HEK293 (cell line): ENCODE measurements around the gene PAK1.

Experiments used
- CTCF ChIA-PET: fragments of 350-600 bp; formaldehyde crosslinking; extraction: SDS; loops from one replicate; lab custom pipeline; 2021; ENCODE audit warnings: antibody characterized with exemption; lab: Yijun Ruan, JAX
- POLR2A ChIA-PET: fragments of 300-600 bp; formaldehyde crosslinking; extraction: SDS; loops from one replicate; lab custom pipeline; 2020; ENCODE audit warnings: antibody characterized with exemption, inconsistent platforms; lab: Yijun Ruan, JAX
- H3K27ac ChIP-seq: fragments of 200-500 bp; sonication (Bioruptor generic); 2 replicates; pipeline ENCODE4 v1.5.1; 2014; ENCODE audit warnings: low read depth, low read length, control low read depth, inconsistent platforms; ENCODE audit errors: extremely low read depth
- H3K36me3 ChIP-seq, 2 experiments: fragments of 200-500 bp in 1 of 2; sonication (Bioruptor generic) in 1 of 2; 1 replicate in 1 of 2; 2 replicates in 1 of 2; pipeline ENCODE4 v1.5.1; 2014 to 2017; ENCODE audit warnings: inconsistent platforms in 2 of 2, low read length in 2 of 2; ENCODE audit not compliant: control insufficient read depth in 2 of 2, insufficient read depth in 1 of 2
- H3K4me1 ChIP-seq: fragments of 200-500 bp; sonication (Bioruptor generic); 2 replicates; pipeline ENCODE4 v1.5.1; 2014; ENCODE audit warnings: mild to moderate bottlenecking, low read length, inconsistent platforms; ENCODE audit not compliant: control insufficient read depth, insufficient read depth
- H3K4me3 ChIP-seq: 2 replicates; pipeline ENCODE4 v1.5.1; 2011; ENCODE audit warnings: low read depth, mild to moderate bottlenecking, control low read depth, low read length, moderate library complexity
- H3K9me3 ChIP-seq: fragments of 200-500 bp; sonication (Bioruptor generic); 2 replicates; pipeline ENCODE4 v1.5.1; 2014; ENCODE audit warnings: low read depth, low read length, inconsistent platforms; ENCODE audit not compliant: control insufficient read depth, insufficient read depth
- GFI1B ChIP-seq: fragments of 450-650 bp; formaldehyde crosslinking; IDR thresholded peaks from 2 replicates; pipeline ENCODE4 v1.5.1; 2016; ENCODE audit warnings: missing biosample characterization, missing genetic modification characterization
- HOXA7 ChIP-seq: sonication (generic); formaldehyde crosslinking; IDR thresholded peaks from 2 replicates; pipeline ENCODE4 v1.8.1; 2022; ENCODE audit warnings: missing genetic modification reagents, borderline replicate concordance
- KLF1 ChIP-seq: fragments of 450-650 bp; formaldehyde crosslinking; IDR thresholded peaks from 2 replicates; pipeline ENCODE4 v1.5.1; 2016; ENCODE audit warnings: missing biosample characterization, missing genetic modification characterization
- KLF8 ChIP-seq: fragments of 450-650 bp; formaldehyde crosslinking; IDR thresholded peaks from 2 replicates; pipeline ENCODE4 v1.5.1; 2016; ENCODE audit warnings: missing biosample characterization, missing genetic modification characterization
- KLF9 ChIP-seq: fragments of 450-650 bp; formaldehyde crosslinking; IDR thresholded peaks from 2 replicates; pipeline ENCODE4 v1.5.1; 2016; ENCODE audit warnings: missing biosample characterization, missing genetic modification characterization, low read depth
- MYNN ChIP-seq: fragments of 450-650 bp; formaldehyde crosslinking; IDR thresholded peaks from 2 replicates; pipeline ENCODE4 v1.5.1; 2016; ENCODE audit warnings: missing biosample characterization, missing genetic modification characterization, borderline replicate concordance
- OSR2 ChIP-seq: fragments of 450-650 bp; formaldehyde crosslinking; IDR thresholded peaks from 2 replicates; pipeline ENCODE4 v1.5.1; 2016; ENCODE audit warnings: missing biosample characterization, missing genetic modification characterization
- ZFHX2 ChIP-seq: fragments of 450-650 bp; formaldehyde crosslinking; conservative IDR thresholded peaks from 2 replicates; pipeline ENCODE4 v1.5.1; 2016; ENCODE audit warnings: missing biosample characterization, missing genetic modification characterization
- ZFP3 ChIP-seq: fragments of 450-650 bp; formaldehyde crosslinking; IDR thresholded peaks from 2 replicates; pipeline ENCODE4 v1.5.1; 2016; ENCODE audit warnings: low read depth, missing biosample characterization, missing genetic modification characterization
- ZFP37 ChIP-seq: fragments of 450-650 bp; formaldehyde crosslinking; IDR thresholded peaks from 2 replicates; pipeline ENCODE4 v1.5.1; 2016; ENCODE audit warnings: missing biosample characterization, missing genetic modification characterization
- ZNF19 ChIP-seq: fragments of 450-650 bp; formaldehyde crosslinking; IDR thresholded peaks from 2 replicates; pipeline ENCODE4; 2016; ENCODE audit warnings: missing biosample characterization, missing genetic modification characterization, low read depth
- ZNF214 ChIP-seq: fragments of 450-650 bp; formaldehyde crosslinking; IDR thresholded peaks from 2 replicates; pipeline ENCODE4 v1.5.1; 2017; ENCODE audit warnings: missing biosample characterization, mild to moderate bottlenecking, missing genetic modification characterization, borderline replicate concordance
- ZNF266 ChIP-seq: fragments of 450-650 bp; formaldehyde crosslinking; IDR thresholded peaks from 2 replicates; pipeline ENCODE4 v1.5.1; 2016; ENCODE audit warnings: missing biosample characterization, missing genetic modification characterization, low read depth
- ZNF280D ChIP-seq: fragments of 450-650 bp; formaldehyde crosslinking; IDR thresholded peaks from 2 replicates; pipeline ENCODE4 v1.5.1; 2016; ENCODE audit warnings: missing biosample characterization, missing genetic modification characterization
- ZNF404 ChIP-seq: fragments of 450-650 bp; formaldehyde crosslinking; IDR thresholded peaks from 2 replicates; pipeline ENCODE4 v1.5.1; 2017; ENCODE audit warnings: missing biosample characterization, missing genetic modification characterization
- ZNF423 ChIP-seq: fragments of 450-650 bp; formaldehyde crosslinking; IDR thresholded peaks from 2 replicates; pipeline ENCODE4 v1.5.1; 2016; ENCODE audit warnings: missing biosample characterization, missing genetic modification characterization
- ZNF513 ChIP-seq: fragments of 450-650 bp; IDR thresholded peaks from 2 replicates; pipeline ENCODE4 v1.5.1; 2018; ENCODE audit warnings: missing biosample characterization, missing genetic modification characterization
- ZNF639 ChIP-seq: fragments of 450-650 bp; formaldehyde crosslinking; IDR thresholded peaks from 2 replicates; pipeline ENCODE4 v1.5.1; 2016; ENCODE audit warnings: missing biosample characterization, missing genetic modification characterization
- ZNF664 ChIP-seq: fragments of 450-650 bp; formaldehyde crosslinking; IDR thresholded peaks from 2 replicates; pipeline ENCODE4 v1.5.1; 2016; ENCODE audit warnings: missing biosample characterization, missing genetic modification characterization
- ZNF692 ChIP-seq: fragments of 450-650 bp; formaldehyde crosslinking; IDR thresholded peaks from 2 replicates; pipeline ENCODE4 v1.5.1; 2016; ENCODE audit warnings: missing biosample characterization, missing genetic modification characterization
- ZNF701 ChIP-seq: fragments of 450-650 bp; formaldehyde crosslinking; IDR thresholded peaks from 2 replicates; pipeline ENCODE4 v1.5.1; 2016; ENCODE audit warnings: missing biosample characterization, missing genetic modification characterization
- ZNF785 ChIP-seq: fragments of 450-650 bp; formaldehyde crosslinking; IDR thresholded peaks from 2 replicates; pipeline ENCODE4 v1.5.1; 2016; ENCODE audit warnings: missing biosample characterization, missing genetic modification characterization
- ZNF830 ChIP-seq: fragments of 450-650 bp; IDR thresholded peaks from 2 replicates; pipeline ENCODE4 v1.5.0; 2018; ENCODE audit warnings: missing biosample characterization, missing genetic modification characterization, low read depth, mild to moderate bottlenecking, moderate library complexity
- ZSCAN16 ChIP-seq: fragments of 450-650 bp; formaldehyde crosslinking; IDR thresholded peaks from 2 replicates; pipeline ENCODE4 v1.5.1; 2016; ENCODE audit warnings: missing biosample characterization, missing genetic modification characterization
- ZSCAN18 ChIP-seq: fragments of 450-650 bp; formaldehyde crosslinking; IDR thresholded peaks from 2 replicates; pipeline ENCODE4 v1.5.1; 2016; ENCODE audit warnings: missing biosample characterization, missing genetic modification characterization

PAK1 gene

GRCh38 chr11:77377734-77378133 lies 96.2 kb downstream of the PAK1 start:
- Histone ChIP-seq H3K4me3 (no peak overlapping the region), H3K4me1 (no peaks in the 10 kb centered on the region), H3K27ac (no peak overlapping the region), H3K9me3 (no peaks in the 10 kb centered on the region), H3K36me3 (peaks cover 4 to 51% of the 10 kb centered on the region in 2 experiments; a peak in 2 of 3 replicates)
- POLR2A ChIA-PET = no interaction called here
- CTCF ChIA-PET = no interaction called here
- no peak for TF ChIP-seq ZNF785 (tag by site-specific recombination)
- TF ChIP-seq ZNF692 (tag by site-specific recombination) = no peak
- TF ChIP-seq KLF8 (tag by site-specific recombination) = no peak
- TF ChIP-seq ZNF513 (tag by site-specific recombination) = no peak
- TF ChIP-seq ZSCAN18 = no peak
- no peak for TF ChIP-seq ZNF19 (tag by site-specific recombination)
- TF ChIP-seq ZNF214 (tag by site-specific recombination) = no peak
- TF ChIP-seq ZNF701 (tag by site-specific recombination) = no peak
- TF ChIP-seq ZNF404 = no peak
- TF ChIP-seq GFI1B (tag by site-specific recombination) = no peak
- TF ChIP-seq KLF1 = no peak
- TF ChIP-seq ZFP37 (tag by site-specific recombination) = no peak
- TF ChIP-seq KLF9 (tag by site-specific recombination) = no peak
- TF ChIP-seq ZSCAN16 = no peak
- TF ChIP-seq ZNF664 (tag by site-specific recombination) = no peak
- TF ChIP-seq ZNF423 (tag by site-specific recombination) = no peak
- TF ChIP-seq MYNN = no peak
- no peak for TF ChIP-seq OSR2 (tag by site-specific recombination)
- TF ChIP-seq ZFHX2 (tag by site-specific recombination) = no peak
- no peak for TF ChIP-seq HOXA7 (CRISPR knock-in tag)

GRCh38 chr11:77375107-77375506 lies 98.8 kb downstream of the PAK1 start:
- POLR2A ChIA-PET = no interaction called here
- no peak overlapping the region for H3K27ac ChIP-seq
- no peaks in the 10 kb centered on the region for H3K4me1 ChIP-seq
- TF ChIP-seq ZFP37 (tag by site-specific recombination) = no peak
- TF ChIP-seq ZNF280D (tag by site-specific recombination) = no peak
- no peak for TF ChIP-seq ZNF266 (tag by site-specific recombination)
- no peak for TF ChIP-seq ZNF639 (tag by site-specific recombination)
- no peak for TF ChIP-seq ZNF830 (tag by site-specific recombination)
- no peak for TF ChIP-seq ZFP3 (tag by site-specific recombination)
- no peak overlapping the region for H3K4me3 ChIP-seq
- no peaks in the 10 kb centered on the region for H3K9me3 ChIP-seq
- CTCF ChIA-PET = interaction anchor here (0.7 kb wide), 2 partner anchors 45 to 703 kb away, joined by 3 to 4 read pairs; no protein-coding TSS in a partner anchor
- H3K36me3 ChIP-seq = peaks cover 4 to 57% of the 10 kb centered on the region in 2 experiments; a peak in 2 of 3 replicates
